ENCODE data around the gene TNFAIP8.

GRCh38 chr5:119379096-119379495, 23.3 kb downstream of the TNFAIP8 start:
- TF ChIP-seq POLR2AphosphoS5 (IDR thresholded peaks at IDR 0.05; ENCODE audit: low read length): no peak
- no peak for TF ChIP-seq CTCF (IDR thresholded peaks at IDR 0.05 in 2 of 3, conservative IDR thresholded peaks at IDR 0.05 in 1 of 3; ENCODE audit: control insufficient read depth in 2 of 3, extremely low read depth in 1 of 3, insufficient read depth in 1 of 3, low read depth in 3 of 3, low read length in 3 of 3)
- no peak for TF ChIP-seq NFYB (IDR thresholded peaks at IDR 0.05; ENCODE audit: insufficient read depth, low read depth, low read length)
- TF ChIP-seq ATF3 (IDR thresholded peaks at IDR 0.05; ENCODE audit: borderline replicate concordance, extremely low read depth, low read depth, low read length): no peak
- no peak for TF ChIP-seq EP300 (IDR thresholded peaks at IDR 0.05; ENCODE audit: borderline replicate concordance in 1 of 2, control insufficient read depth in 1 of 2, low read depth in 2 of 2, low read length in 2 of 2)
- no peak for TF ChIP-seq CHD4 (IDR thresholded peaks at IDR 0.05)
- no peak for TF ChIP-seq POLR2A (IDR thresholded peaks at IDR 0.05; ENCODE audit: low read depth, low read length)
- TF ChIP-seq RELB (IDR thresholded peaks at IDR 0.05; ENCODE audit: low read depth): no peak
- TF ChIP-seq IRF3 (IDR thresholded peaks at IDR 0.05): no peak
- no peak for TF ChIP-seq RAD51 (IDR thresholded peaks at IDR 0.05)
- no peak for TF ChIP-seq PAX5 (IDR thresholded peaks at IDR 0.05; ENCODE audit: borderline replicate concordance, low read depth, low read length)
- TF ChIP-seq RELA (IDR thresholded peaks at IDR 0.05; ENCODE audit: borderline replicate concordance, partially characterized antibody): no peak

All from GM12878 (cell line).